Suprapubic skin (tissue), 3 donors: Measurements from ENCODE around the gene SLF1.

ENCODE experiments used
- EP300 ChIP-seq: sonication (generic); formaldehyde crosslinking; IDR thresholded peaks from one replicate; pipeline ENCODE4 v1.6.1; 2017; ENCODE audit warnings: antibody characterized with exemption
- TF ChIP-seq, protein P1 (sequence below), 2 donors: fragments of 200-600 bp in 1 of 2; fragments of 450-650 bp in 1 of 2; sonication (generic) in 1 of 2; IDR thresholded peaks; one replicate each; pipeline ENCODE4 v1.5.1; 2016 to 2019; ENCODE audit warnings: antibody characterized with exemption in 2 of 2, mild to moderate bottlenecking in 1 of 2, moderate library complexity in 1 of 2

DNA sequence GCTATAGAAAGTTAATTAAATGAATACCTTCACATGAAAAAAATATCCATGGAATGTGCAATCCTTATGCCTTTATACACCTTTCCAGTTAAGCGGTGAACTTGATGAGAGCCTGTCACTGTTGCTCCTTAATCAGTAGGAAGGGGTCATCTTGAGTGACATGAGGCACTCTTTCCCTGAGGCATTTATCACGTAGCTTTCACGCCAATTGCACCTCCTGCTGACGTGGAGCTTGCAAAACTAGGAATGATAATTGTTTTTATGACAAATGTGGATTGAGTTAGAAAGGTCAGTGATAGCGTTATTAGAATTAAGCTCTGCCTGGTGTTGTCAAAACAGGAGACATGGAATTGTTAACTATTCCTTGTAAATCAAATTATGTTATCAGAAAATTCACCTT lies 79.7 kb downstream of the SLF1 start:
- TF ChIP-seq, protein P1, sequence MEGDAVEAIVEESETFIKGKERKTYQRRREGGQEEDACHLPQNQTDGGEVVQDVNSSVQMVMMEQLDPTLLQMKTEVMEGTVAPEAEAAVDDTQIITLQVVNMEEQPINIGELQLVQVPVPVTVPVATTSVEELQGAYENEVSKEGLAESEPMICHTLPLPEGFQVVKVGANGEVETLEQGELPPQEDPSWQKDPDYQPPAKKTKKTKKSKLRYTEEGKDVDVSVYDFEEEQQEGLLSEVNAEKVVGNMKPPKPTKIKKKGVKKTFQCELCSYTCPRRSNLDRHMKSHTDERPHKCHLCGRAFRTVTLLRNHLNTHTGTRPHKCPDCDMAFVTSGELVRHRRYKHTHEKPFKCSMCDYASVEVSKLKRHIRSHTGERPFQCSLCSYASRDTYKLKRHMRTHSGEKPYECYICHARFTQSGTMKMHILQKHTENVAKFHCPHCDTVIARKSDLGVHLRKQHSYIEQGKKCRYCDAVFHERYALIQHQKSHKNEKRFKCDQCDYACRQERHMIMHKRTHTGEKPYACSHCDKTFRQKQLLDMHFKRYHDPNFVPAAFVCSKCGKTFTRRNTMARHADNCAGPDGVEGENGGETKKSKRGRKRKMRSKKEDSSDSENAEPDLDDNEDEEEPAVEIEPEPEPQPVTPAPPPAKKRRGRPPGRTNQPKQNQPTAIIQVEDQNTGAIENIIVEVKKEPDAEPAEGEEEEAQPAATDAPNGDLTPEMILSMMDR (IDR thresholded peaks at IDR 0.05) = no peak
- no peak for TF ChIP-seq EP300
